SK-N-SH (cell line): ENCODE results near the gene PLXNA4.

Experiments used
- CTCF ChIP-seq: fragments of 200-600 bp; sonication (generic); IDR thresholded peaks from 2 replicates; pipeline ENCODE4 v1.6.1; 2017; ENCODE audit warnings: antibody characterized with exemption, mild to moderate bottlenecking, moderate library complexity
- PBX3 ChIP-seq: IDR thresholded peaks from 2 replicates; pipeline ENCODE4; 2012
- USF2 ChIP-seq: fragments of 150-350 bp; IDR thresholded peaks from 2 replicates; pipeline ENCODE4 v1.6.1; 2017; ENCODE audit warnings: antibody characterized with exemption, low read length, low read depth, borderline replicate concordance

GRCh38 chr7:132082394-132082793, 493.9 kb downstream of the PLXNA4 start:
- TF ChIP-seq CTCF (no peak), PBX3 (no peak), USF2 (no peak)
